TTC549 (cell line): Measurements from ENCODE around the gene NPAS2.

Source experiments
- FAIRE-seq: peaks from 2 replicates; lab custom pipeline; 2012; peaks lifted over from hg19 to GRCh38; lab: Jason Lieb, UNC

NPAS2 gene

GRCh38 chr2:100819370-100820272 is at the start of gene NPAS2:
NPAS2 (plus strand) TSS chr2:100820139; CDS start chr2:100904755, 84,616 bp downstream.
- no peak for FAIRE-seq

- no peak for FAIRE-seq
Measured at GRCh38 chr2:100771125-100771524, 48.8 kb upstream of the NPAS2 start.

- FAIRE-seq: no peak
Measured at GRCh38 chr2:100773538-100773937, 46.4 kb upstream of the NPAS2 start.

GRCh38 chr2:100776445-100776844 is 43.5 kb upstream of the NPAS2 start:
- no peak for FAIRE-seq

GRCh38 chr2:100778637-100779450 is 41.1 kb upstream of the NPAS2 start:
- no peak for FAIRE-seq

GRCh38 chr2:100779908-100780202 is 40.1 kb upstream of the NPAS2 start:
- no peak for FAIRE-seq

GRCh38 chr2:100780203-100781008 is 39.5 kb upstream of the NPAS2 start:
- no peak for FAIRE-seq

- no peak for FAIRE-seq
Measured at GRCh38 chr2:100781009-100781325, 39.0 kb upstream of the NPAS2 start.

GRCh38 chr2:100781523-100782379 is 38.2 kb upstream of the NPAS2 start:
- no peak for FAIRE-seq

- FAIRE-seq: no peak
Measured at GRCh38 chr2:100782380-100782878, 37.5 kb upstream of the NPAS2 start.

- FAIRE-seq: no peak
Measured at GRCh38 chr2:100783987-100784386, 36.0 kb upstream of the NPAS2 start.

- FAIRE-seq: no peak
Measured at GRCh38 chr2:100784681-100785080, 35.3 kb upstream of the NPAS2 start.

GRCh38 chr2:100785626-100786296 is 34.2 kb upstream of the NPAS2 start:
- no peak for FAIRE-seq

- no peak for FAIRE-seq
Measured at GRCh38 chr2:100786297-100786658, 33.7 kb upstream of the NPAS2 start.

- no peak for FAIRE-seq
Measured at GRCh38 chr2:100786985-100787384, 33.0 kb upstream of the NPAS2 start.

- FAIRE-seq: no peak
Measured at GRCh38 chr2:100789361-100789760, 30.6 kb upstream of the NPAS2 start.

- no peak for FAIRE-seq
Measured at GRCh38 chr2:100791294-100791935, 28.5 kb upstream of the NPAS2 start.

GRCh38 chr2:100791936-100792308 is 28.0 kb upstream of the NPAS2 start:
- FAIRE-seq: no peak

- FAIRE-seq: no peak
Measured at GRCh38 chr2:100793220-100793619, 26.7 kb upstream of the NPAS2 start.

GRCh38 chr2:100793982-100794381 is 26.0 kb upstream of the NPAS2 start:
- no peak for FAIRE-seq
